HG03432 (cell line): Measurements from ENCODE around the gene IRAK3.
A peak's percentile ranks its signal among the peaks of the same experiment; 100 is the strongest.

Experiments
- ATAC-seq: cut with Tn5 transposase; IDR thresholded peaks from one replicate; pipeline ENCODE4 v1.9.1; 2021; ENCODE audit warnings: mild to moderate bottlenecking, moderate library complexity; ENCODE audit not compliant: unreplicated experiment

The IRAK3 gene

DNA sequence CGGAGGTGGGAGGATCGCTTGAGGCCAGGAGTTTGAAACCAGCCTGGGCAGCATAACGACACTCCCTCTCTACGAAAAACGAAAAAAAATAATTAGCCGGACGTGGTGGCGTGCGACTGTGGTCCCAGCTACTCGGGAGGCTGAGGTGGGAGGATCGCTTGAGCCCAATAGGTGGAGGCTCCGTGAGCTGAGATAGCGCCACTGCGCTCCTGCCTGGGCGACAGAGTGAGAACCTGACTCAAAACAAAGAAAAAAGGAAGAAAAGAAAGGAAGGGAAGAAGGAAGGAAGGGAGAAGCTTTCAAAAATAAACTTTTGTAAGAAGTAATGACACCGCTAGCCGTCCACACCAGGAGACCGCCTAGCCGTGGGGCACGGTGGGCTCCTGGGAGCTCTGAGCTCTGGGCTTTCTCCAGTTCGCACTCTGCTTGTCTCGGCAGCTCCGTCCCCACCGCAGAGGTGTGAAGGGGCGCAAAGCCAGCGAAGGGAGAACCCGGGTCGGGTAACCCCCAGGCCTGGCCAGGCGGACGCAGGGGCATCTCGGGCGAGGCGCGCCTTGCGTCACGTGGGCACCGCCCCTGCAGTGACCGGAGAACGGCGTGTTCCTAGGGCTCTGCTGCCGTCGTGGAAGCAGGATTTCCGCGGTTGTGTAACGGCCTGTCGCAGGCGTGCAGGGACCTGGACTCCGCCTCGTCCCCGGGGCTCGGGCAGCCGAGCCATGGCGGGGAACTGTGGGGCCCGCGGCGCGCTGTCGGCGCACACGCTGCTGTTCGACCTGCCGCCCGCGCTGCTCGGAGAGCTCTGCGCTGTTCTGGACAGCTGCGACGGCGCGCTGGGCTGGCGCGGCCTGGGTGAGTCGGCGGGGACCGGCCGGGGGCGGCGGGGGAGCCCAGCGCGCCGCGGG is at the start of gene IRAK3:
TSS of gene IRAK3 (plus strand) at position 631 of the 902 bp plus-strand sequence. CDS start at position 717, 86 bp downstream.
- peak; percentile 78 for ATAC-seq

DNA sequence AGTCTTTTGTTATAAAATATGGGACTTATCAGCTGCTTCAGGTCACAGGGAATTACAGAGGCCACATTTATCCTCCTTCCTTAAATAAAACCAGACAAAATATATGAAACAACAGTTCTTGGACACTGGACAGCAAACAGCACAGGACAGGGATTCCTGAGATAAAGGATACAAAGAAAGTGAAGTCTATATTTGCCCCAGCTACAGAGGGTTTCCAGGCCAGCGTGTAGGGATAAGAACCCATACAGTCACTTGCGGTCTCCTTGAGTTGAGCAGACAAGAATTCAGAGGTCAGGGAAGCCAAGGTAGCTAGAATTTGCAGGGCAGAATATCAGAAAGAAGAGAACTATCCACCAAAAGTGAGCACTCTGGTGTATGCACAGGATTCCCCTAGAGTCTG is 49.7 kb upstream of the IRAK3 start:
- no peak for ATAC-seq

DNA sequence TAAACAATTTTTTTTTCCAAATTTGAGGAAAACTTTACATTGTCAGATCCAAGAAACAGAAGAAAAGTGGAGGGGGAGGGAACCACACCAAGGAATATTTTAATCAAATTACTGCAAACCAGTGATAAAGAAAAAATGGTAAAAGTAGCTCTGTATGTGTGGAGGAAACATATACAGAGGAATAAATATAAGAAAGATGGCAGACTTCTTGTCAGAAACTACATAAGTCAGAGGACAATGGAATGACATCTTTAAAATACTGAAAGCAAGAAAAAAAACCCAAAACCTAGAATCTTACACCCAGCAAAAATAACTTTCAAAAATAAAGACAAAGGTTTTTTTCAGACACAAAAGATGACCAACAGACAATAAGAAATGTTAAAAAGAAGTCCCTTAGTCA is 48.3 kb upstream of the IRAK3 start:
- ATAC-seq, result no peak

DNA sequence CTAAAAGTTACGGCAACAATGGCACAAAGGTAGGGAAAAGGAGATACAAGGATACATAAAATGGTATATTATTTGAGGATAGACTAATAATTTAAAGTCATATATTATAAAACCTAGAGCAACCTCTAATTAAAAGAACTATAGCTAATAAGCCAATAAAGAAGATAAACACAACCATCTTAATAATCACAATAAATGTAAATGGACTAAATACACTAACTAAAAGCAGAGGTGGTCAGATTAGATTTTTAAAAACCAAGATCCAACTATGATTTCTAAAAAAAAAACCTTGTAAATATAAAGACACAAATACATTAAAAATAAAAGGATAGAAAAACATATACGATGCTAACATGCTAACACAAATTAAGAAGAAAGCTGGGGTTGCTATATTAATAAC is 47.7 kb upstream of the IRAK3 start:
- no peak for ATAC-seq

- ATAC-seq, result no peak
These were observed 46.2 kb upstream of the IRAK3 start for GRCh38 chr12:66142826-66143225.

DNA sequence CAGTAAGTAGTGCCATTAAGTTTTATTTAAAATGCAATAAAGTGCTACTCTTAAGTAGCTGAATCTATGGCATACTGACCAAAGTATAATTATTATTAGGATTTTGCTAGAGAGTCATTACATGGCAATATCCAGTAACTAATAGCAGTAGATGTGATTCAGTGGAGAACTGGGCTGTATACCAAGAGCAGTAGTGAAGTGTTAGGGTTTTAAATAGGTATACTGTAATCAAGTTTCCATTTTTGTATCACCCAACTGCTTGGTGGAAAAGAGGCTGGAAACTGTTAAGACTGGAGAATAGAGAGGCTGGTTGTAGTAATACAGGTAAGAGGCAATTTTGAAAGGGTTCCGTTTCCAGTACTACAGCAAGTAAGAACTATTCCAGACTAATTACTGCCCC is 45.1 kb upstream of the IRAK3 start:
- ATAC-seq, result no peak

DNA sequence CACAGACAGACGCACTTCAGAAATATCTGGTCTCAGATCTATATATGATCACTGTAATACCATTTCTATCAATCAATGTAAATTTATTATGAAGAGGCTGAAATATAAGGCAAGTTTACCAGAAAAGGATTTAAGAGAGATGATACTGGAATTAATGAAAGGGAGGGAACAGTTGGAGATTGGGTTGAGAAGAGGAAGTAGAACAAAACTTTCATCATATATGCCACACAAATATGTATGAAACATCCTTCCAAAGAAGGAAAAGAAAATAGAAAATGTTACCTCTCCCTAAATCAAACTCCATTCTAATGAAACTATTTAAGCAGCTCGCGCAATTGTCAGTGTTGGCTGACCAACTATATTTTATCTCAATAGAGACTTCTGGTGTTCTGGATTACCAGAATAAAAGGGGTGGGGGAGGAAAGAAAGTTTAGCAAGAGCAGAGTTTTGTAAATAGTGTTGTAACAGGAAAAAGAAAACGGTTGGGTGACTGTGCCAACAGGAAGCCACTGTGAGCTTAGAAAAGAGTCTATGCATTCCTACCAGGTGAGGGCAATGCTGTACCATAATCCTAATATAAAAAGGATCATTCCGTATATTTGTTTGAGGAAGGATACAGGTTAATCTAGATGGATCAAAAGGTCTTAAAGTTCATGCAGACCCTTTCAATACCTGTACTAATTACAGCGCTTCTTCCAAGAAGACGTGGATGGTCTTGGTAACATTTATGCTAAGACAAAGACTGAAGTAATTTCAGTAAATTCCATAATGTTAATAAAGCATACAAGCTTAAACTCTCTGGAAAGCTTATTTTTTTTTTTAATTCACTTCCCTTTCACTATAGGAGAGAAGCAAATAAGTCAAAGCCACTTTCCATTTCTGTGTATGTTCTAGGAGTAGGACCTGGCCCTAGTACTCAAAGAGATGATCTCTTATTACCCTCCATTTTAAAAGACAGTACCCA is 43.9 kb upstream of the IRAK3 start:
- peak; percentile 44 for ATAC-seq

DNA sequence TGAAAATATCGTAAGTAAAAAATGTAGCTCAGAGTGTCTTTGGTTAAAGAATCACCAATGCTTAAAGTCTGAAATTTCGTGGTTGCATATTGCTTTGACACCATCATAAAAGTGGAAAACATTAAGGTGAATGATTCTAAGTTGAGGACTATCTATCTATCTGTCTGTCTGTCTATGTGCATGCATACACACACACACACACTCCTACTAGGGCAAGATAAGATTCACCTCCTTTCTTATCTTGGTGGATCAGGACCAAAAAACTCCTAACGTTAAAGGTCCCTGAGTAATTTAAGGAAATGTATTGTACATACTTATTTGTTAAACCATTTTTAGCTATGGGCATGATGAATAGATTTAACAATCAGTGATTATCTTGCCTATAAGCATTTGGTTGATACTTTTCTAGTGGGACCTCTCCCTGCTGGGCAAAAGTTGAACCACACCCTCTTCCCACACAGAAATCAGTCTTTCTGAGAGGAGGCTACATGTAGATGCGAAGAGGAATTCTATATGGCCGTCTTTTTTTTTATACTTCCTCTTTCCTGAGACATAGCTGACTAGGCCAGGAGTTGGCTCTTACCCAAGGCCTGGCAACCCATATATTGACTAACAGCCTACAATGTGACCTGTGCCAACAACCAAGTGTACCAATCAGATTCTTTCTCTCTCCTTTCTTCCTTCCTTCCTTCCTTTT is 39.2 kb upstream of the IRAK3 start:
- ATAC-seq, result no peak

- ATAC-seq, result no peak
These were observed 36.3 kb upstream of the IRAK3 start for GRCh38 chr12:66152732-66153131.

DNA sequence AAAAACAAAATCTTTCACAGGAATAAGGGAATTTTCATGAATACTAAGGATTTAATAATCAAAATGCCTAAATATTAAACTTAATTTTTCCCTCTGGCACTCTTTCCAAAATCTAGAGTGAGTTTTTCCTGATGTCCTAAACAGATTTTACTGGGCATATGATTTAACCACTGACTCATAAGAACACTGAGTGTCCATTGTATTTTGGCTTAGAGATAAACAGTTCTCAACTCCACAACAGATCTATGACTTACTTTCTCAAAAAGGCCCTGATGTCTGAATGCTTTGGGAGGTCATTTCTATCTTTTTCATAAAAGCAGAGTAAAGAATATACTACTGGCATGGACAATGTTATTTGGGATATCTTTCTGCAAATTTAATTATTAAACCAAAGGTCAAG is 34.2 kb upstream of the IRAK3 start:
- no peak for ATAC-seq

GRCh38 chr12:66156654-66157053 is 32.4 kb upstream of the IRAK3 start:
- no peak for ATAC-seq

GRCh38 chr12:66159123-66159522 is 29.9 kb upstream of the IRAK3 start:
- ATAC-seq, result no peak

DNA sequence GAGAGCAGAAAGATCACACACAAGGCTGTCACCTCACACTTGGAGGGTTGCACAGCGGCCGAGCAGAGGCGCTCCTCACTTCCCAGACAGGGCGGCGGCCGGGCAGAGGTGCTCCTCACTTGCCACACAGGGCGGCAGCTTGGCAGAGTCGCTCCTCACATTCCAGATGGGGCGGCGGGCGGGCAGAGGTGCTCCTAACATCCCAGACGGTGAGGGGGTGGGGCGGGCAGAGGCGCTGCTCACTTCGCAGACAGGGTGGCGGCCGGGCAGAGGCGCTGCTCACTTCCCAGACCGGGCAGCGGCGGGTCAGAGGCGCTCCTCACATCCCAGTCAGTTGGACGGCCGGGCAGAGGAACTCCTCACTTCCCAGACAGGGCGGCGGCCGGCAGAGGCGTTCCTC is 28.3 kb upstream of the IRAK3 start:
- no peak for ATAC-seq

DNA sequence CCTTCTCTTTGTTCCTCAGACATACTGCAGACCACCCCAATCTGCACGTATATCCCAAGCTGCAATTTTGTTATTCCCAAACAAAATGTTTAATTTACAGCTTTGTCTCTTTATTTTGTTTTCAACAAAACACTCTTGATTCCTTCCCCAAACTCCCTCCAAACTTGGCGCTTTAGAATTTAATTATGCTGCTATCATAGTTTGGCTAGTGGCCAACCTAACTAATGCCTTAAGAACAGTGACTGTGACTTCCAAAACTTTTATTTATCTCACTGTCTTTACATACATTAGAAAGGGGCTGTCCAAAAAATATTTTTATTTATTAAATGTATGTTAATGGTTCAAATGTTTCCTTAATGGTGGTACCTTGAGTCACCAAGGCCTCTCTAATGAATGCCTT is 26.3 kb upstream of the IRAK3 start:
- no peak for ATAC-seq

DNA sequence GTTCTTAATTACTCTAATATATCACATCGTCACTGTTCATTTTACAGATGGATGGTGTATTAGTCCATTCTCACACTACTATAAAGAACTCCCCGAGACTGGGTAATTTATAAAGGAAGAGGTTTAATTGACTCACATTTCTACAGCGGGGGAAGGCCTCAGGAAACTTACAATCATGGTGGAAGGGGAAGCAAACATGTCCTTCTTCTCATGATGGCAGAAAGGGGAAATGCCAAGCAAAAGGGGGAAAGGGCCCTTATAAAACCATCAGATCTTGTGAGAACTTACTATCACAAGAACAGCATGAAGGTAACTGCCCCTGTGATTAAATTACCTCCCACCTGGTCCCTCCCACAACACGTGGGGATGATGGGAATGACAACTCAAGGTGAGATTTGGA is 25.7 kb upstream of the IRAK3 start:
- ATAC-seq, result no peak

DNA sequence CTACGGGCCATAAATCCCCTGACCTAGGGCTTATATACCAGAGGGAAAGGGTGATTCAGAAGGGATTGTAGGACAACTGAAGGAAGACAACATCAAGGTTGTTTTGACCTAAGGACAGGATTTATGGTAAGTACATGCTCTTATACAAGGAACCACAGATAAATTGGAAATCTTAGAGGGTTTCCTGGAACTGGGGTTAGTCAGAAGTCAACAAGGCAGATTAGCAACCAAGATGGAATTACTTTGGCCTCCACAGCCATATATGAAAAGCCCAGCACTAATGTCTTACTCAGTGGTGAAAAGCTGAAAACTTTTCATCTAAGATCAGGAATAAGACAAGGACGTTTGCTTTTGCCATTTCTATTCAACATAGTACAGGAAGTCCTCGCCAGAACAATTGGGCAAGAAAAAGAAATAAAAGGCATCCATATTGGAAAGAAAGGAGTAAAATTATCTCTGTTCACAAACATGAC is 24.6 kb upstream of the IRAK3 start:
- no peak for ATAC-seq

- no peak for ATAC-seq
These were observed 23.9 kb upstream of the IRAK3 start for GRCh38 chr12:66165141-66165540.

- ATAC-seq, result no peak
These were observed 22.5 kb upstream of the IRAK3 start for GRCh38 chr12:66166561-66166960.

GRCh38 chr12:66168410-66168809 is 20.6 kb upstream of the IRAK3 start:
- no peak for ATAC-seq

- peak; percentile 91 for ATAC-seq
These were observed 19.5 kb upstream of the IRAK3 start, which contains the start of gene TMBIM4 for GRCh38 chr12:66169221-66170170. Gene TMBIM4, minus strand, starts transcription at chr12:66169996. Its CDS starts 45 bp downstream, at chr12:66169951.
